Tibial artery (tissue), 4 donors: ENCODE data around the gene HPSE2.

Experiments
- DNase-seq, 2 donors: peaks; one replicate each; pipeline ENCODE4 v3.0.0-alpha.2; 2019
- H3K27ac ChIP-seq, 2 donors: fragments of 200-600 bp; sonication (generic) in 1 of 2; 1 replicate in 1 of 2; 2 replicates in 1 of 2; pipeline ENCODE4 v1.5.1; 2018 to 2019; ENCODE audit warnings: mild to moderate bottlenecking in 1 of 2
- H3K27me3 ChIP-seq, 2 donors: fragments of 200-600 bp; sonication (generic) in 1 of 2; one replicate each; pipeline versions ENCODE4 v1.5.1 to v1.6.0; 2016 to 2019
- H3K36me3 ChIP-seq, 3 donors: fragments of 200-600 bp; sonication (generic) in 2 of 3; one replicate each; pipeline ENCODE4 v1.5.1; 2016 to 2019; ENCODE audit warnings: mild to moderate bottlenecking in 2 of 3
- H3K4me1 ChIP-seq, 4 donors: fragments of 200-600 bp; sonication (generic) in 2 of 4; 1 replicate in 3 of 4; 2 replicates in 1 of 4; pipeline ENCODE4 v1.5.1; 2016 to 2019
- H3K4me3 ChIP-seq, 2 donors: fragments of 200-600 bp; sonication (generic) in 1 of 2; 1 replicate in 1 of 2; 2 replicates in 1 of 2; pipeline ENCODE4 v1.5.1; 2018 to 2019; ENCODE audit warnings: mild to moderate bottlenecking in 2 of 2
- H3K9me3 ChIP-seq, 3 donors: fragments of 200-600 bp; sonication (generic) in 1 of 3; one replicate each; pipeline ENCODE4 v1.5.1; 2016 to 2019
- CTCF ChIP-seq, 2 experiments: fragments of 200-600 bp in 1 of 2; fragments of 450-650 bp in 1 of 2; IDR thresholded peaks; one replicate each; pipeline ENCODE4 v1.5.1; 2017 to 2019; ENCODE audit warnings: antibody characterized with exemption in 2 of 2, mild to moderate bottlenecking in 1 of 2, moderate library complexity in 1 of 2
- intact Hi-C: fragments of 100-400 bp; cut with DNase I; formaldehyde crosslinking; loops from one replicate; pipeline ENCODE4 v1.15.0; 2023; ENCODE audit warnings: low total_unique reads

The HPSE2 gene

GRCh38 chr10:98943681-98944080 is 292.0 kb downstream of the HPSE2 start:
- Histone ChIP-seq H3K36me3 (no peaks in the 10 kb centered on the region), H3K4me3 (no peak overlapping the region), H3K27ac (no peak overlapping the region), H3K4me1 (no peaks in the 10 kb centered on the region), H3K9me3 (peaks cover 0 to 3% (median 0%) of the 10 kb centered on the region in 3 donors), H3K27me3 (no peaks in the 10 kb centered on the region)
- intact Hi-C loops = no loop called here
- TF ChIP-seq CTCF (IDR thresholded peaks at IDR 0.05) = no peak
- DNase-seq = no peak

- no peak for TF ChIP-seq CTCF (IDR thresholded peaks at IDR 0.05)
- H3K4me1 ChIP-seq = peaks cover 0 to 9% (median 0%) of the 10 kb centered on the region in 4 donors
- intact Hi-C loops = no loop called here
- no peak for DNase-seq
- H3K27me3 ChIP-seq = no peaks in the 10 kb centered on the region
- H3K4me3 ChIP-seq = no peak overlapping the region
- no peaks in the 10 kb centered on the region for H3K9me3 ChIP-seq
- no peaks in the 10 kb centered on the region for H3K36me3 ChIP-seq
- H3K27ac ChIP-seq = peak overlapping the region in 1 of 2 donors; percentile 4
These were observed 305.9 kb downstream of the HPSE2 start for GRCh38 chr10:98929709-98930108.

GRCh38 chr10:98925651-98926050 is 310.0 kb downstream of the HPSE2 start:
- Histone ChIP-seq H3K9me3 (no peaks in the 10 kb centered on the region), H3K4me1 (peaks cover 0 to 18% (median 1%) of the 10 kb centered on the region in 4 donors), H3K27me3 (no peaks in the 10 kb centered on the region), H3K4me3 (no peak overlapping the region), H3K27ac (no peak overlapping the region), H3K36me3 (no peaks in the 10 kb centered on the region)
- intact Hi-C loops = no loop called here
- no peak for DNase-seq
- TF ChIP-seq CTCF (IDR thresholded peaks at IDR 0.05) = no peak

GRCh38 chr10:98924526-98924925 is 311.1 kb downstream of the HPSE2 start:
- DNase-seq = no peak
- Histone ChIP-seq H3K4me1 (peaks cover 0 to 25% (median 2%) of the 10 kb centered on the region in 4 donors), H3K4me3 (no peak overlapping the region), H3K27me3 (no peaks in the 10 kb centered on the region), H3K36me3 (no peaks in the 10 kb centered on the region), H3K9me3 (no peaks in the 10 kb centered on the region), H3K27ac (no peak overlapping the region)
- no peak for TF ChIP-seq CTCF (IDR thresholded peaks at IDR 0.05)
- intact Hi-C loops = no loop called here

- Histone ChIP-seq H3K4me1 (peaks cover 0 to 17% (median 2%) of the 10 kb centered on the region in 4 donors), H3K9me3 (no peaks in the 10 kb centered on the region), H3K36me3 (no peaks in the 10 kb centered on the region), H3K27ac (no peak overlapping the region), H3K4me3 (no peak overlapping the region), H3K27me3 (no peaks in the 10 kb centered on the region)
- no peak for TF ChIP-seq CTCF (IDR thresholded peaks at IDR 0.05)
- intact Hi-C loops = no loop called here
- no peak for DNase-seq
These were observed 314.3 kb downstream of the HPSE2 start for GRCh38 chr10:98921316-98921715.

GRCh38 chr10:98920807-98921206 is 314.8 kb downstream of the HPSE2 start:
- H3K27ac ChIP-seq = no peak overlapping the region
- TF ChIP-seq CTCF (IDR thresholded peaks at IDR 0.05) = no peak

More at GRCh38 chr10:98920807-98921206, 314.8 kb downstream of the HPSE2 start:
- Histone ChIP-seq H3K27me3 (no peaks in the 10 kb centered on the region), H3K36me3 (no peaks in the 10 kb centered on the region), H3K4me1 (peaks cover 0 to 17% (median 2%) of the 10 kb centered on the region in 4 donors), H3K9me3 (no peaks in the 10 kb centered on the region), H3K4me3 (no peak overlapping the region)
- intact Hi-C loops = no loop called here
- DNase-seq = no peak
